Measurements from ENCODE around the gene PLEKHN1.
A peak's percentile ranks its signal among the peaks of the same experiment; 100 is the strongest.

PLEKHN1 gene

DNA sequence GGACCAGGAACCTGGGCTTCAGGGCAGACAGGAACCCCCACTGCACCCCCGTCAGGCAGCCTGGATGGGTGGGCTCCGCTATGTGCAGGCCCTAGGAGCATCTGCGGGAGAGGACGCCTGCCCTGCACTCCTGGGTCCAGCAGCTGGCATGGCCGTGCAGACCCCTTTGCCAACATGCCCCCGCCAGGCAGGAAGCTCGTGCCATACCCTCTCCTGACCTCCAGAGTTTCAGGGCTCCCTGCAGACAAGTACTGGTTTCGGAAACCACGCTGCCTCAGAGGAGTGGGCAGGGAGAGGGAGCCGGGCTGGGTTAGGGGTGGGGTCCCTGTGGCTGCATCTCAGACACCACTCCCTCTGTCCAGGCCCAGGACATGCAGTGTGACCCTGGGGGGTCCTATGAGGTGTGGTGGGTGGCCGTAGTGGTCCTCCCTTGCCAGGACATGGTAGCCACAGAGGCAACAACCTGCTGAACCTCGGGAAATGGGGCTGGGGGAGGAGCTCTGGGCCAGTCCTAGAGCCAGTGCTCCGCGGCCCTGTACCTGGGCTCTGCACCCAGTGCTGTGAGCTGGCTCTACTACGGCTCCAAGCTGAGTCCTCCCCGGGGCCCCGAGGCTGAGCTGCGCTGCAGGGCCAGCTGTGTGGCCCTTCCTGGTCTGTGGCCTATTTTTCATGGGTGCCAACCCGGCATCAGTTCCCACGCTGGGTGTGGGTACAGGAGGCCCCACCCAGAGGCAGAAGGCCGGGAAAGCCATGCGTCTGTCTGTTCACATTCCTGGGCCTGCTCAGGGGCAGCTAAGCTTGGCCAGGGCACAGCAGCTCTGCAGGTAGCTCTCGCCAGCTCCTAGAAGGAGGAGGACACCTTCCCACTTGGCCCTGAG is 1.4 kb downstream of the PLEKHN1 start:
- Histone ChIP-seq H3K9me3 (ENCODE audit: insufficient read depth, low read depth, low read length) (no peaks in the 10 kb centered on the region), H3K27me3 (ENCODE audit: insufficient read depth, low read length) (peaks cover 69% of the 10 kb centered on the region), H3K36me3 (ENCODE audit: insufficient read depth, low read depth, low read length) (peaks cover 3% of the 10 kb centered on the region; the same call in 1 of the 2 replicates), H3K27ac (ENCODE audit: low read length) (no peak overlapping the region), H3K4me3 (ENCODE audit: low read length) (no peak overlapping the region), H3K4me1 (ENCODE audit: insufficient read depth, low read length) (no peaks in the 10 kb centered on the region), H3K9ac (ENCODE audit: low read depth, low read length) (no peak overlapping the region)

DNA sequence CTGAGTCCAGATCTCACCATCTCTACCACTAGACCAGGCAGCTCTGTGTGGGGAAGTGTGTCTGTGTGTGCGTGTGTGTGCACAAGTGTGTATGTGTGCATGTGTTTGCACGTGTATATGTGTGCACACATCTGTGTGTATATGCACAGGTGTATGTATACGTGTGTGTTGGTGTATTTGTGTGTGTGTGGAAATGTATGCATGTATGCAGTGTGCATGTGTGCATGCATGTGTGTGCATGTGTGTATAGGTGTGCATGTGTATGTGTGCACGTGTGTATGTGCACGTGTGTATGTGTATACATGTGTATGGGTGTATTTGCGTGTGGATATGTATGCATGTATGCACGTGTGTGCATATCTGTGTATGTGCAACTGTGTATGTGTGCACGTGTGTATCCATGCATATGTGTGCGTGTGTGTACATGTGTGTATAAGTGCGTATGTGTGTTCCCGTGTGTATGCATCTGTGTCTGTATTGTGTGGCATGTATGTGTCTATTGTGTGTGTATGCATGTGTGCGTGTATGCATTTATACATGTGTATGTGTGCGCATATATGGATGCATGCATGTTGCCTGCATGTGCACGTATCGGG is 3.1 kb downstream of the PLEKHN1 start:
- Histone ChIP-seq H3K27me3 (ENCODE audit: insufficient read depth, low read length) (peaks cover 71% of the 10 kb centered on the region), H3K27ac (ENCODE audit: low read length) (no peak overlapping the region), H3K4me1 (ENCODE audit: insufficient read depth, low read length) (no peaks in the 10 kb centered on the region), H3K9ac (ENCODE audit: low read depth, low read length) (no peak overlapping the region), H3K9me3 (ENCODE audit: insufficient read depth, low read depth, low read length) (no peaks in the 10 kb centered on the region), H3K4me3 (ENCODE audit: low read length) (no peak overlapping the region), H3K36me3 (ENCODE audit: insufficient read depth, low read depth, low read length) (no peaks in the 10 kb centered on the region)

DNA sequence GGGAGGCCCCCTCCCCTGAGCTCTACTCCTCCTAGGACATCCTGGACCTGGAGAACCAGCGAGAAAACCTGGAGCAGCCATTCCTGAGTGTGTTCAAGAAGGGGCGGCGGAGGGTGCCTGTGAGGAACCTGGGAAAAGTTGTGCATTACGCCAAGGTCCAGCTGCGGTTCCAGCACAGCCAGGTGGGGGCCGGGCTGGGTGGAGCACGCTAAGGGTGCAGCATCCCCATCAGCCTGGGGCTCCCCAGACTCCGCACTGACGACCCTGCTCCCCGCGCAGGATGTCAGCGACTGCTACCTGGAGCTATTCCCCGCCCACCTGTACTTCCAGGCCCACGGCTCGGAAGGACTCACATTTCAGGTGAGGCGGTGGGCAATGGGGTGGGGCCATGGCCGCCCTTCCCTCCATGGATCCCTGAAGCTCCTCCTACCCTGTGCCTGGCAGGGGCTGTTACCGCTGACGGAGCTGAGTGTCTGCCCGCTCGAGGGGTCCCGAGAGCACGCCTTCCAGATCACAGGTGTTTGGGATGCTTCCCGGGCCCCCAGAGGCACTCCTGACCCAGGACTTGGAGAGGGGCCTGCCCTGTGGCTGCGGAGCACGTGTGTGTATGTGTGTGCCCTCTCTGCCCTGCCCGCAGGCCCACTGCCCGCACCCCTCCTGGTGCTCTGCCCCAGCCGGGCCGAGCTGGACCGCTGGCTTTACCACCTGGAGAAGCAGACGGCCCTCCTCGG is 4.1 kb downstream of the PLEKHN1 start:
- Histone ChIP-seq H3K27me3 (ENCODE audit: insufficient read depth, low read length) (peaks cover 76% of the 10 kb centered on the region), H3K27ac (ENCODE audit: low read length) (no peak overlapping the region), H3K9ac (ENCODE audit: low read depth, low read length) (no peak overlapping the region), H3K4me1 (ENCODE audit: insufficient read depth, low read length) (no peaks in the 10 kb centered on the region), H3K36me3 (ENCODE audit: insufficient read depth, low read depth, low read length) (no peaks in the 10 kb centered on the region), H3K4me3 (ENCODE audit: low read length) (peak overlapping the region; percentile 44; the same call in 1 of the 2 replicates), H3K9me3 (ENCODE audit: insufficient read depth, low read depth, low read length) (no peaks in the 10 kb centered on the region)

DNA sequence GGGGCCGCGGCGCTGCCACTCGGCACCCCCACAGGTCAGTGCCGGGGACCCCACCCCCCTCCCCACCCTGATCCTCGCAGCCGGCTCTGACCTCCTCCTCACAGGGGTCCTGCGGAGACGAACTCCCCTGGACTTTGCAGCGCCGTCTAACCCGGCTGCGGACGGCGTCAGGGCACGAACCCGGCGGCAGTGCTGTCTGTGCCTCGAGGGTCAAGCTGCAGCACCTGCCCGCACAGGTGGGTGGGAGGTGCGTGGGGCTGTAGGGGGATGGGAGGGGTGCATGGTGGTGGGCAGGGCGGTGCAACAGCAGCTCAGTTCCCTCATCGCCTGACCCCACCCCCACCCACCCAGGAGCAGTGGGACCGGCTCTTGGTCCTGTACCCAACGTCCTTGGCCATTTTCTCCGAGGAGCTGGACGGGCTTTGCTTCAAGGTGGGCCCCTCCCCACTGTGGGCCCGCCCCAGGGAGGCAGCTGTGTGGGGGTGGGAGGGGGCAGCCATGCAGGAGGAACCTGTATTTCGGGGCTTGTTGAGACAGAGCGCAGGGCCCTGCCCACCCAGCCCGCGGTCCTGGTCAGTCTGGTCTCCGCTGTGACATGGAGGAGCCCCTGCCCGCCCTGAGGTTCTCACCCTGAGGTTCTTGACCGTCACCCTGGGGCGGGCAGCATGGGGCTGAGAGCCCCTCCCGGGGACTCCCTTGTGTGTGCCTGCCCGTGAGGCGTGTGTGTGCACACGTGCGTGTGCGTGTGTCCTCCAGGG is 4.9 kb downstream of the PLEKHN1 start:
- H3K9me3 ChIP-seq (ENCODE audit: insufficient read depth, low read depth, low read length): no peaks in the 10 kb centered on the region
- peaks cover 69% of the 10 kb centered on the region for H3K27me3 ChIP-seq (ENCODE audit: insufficient read depth, low read length)
- H3K4me1 ChIP-seq (ENCODE audit: insufficient read depth, low read length): no peaks in the 10 kb centered on the region

DNA sequence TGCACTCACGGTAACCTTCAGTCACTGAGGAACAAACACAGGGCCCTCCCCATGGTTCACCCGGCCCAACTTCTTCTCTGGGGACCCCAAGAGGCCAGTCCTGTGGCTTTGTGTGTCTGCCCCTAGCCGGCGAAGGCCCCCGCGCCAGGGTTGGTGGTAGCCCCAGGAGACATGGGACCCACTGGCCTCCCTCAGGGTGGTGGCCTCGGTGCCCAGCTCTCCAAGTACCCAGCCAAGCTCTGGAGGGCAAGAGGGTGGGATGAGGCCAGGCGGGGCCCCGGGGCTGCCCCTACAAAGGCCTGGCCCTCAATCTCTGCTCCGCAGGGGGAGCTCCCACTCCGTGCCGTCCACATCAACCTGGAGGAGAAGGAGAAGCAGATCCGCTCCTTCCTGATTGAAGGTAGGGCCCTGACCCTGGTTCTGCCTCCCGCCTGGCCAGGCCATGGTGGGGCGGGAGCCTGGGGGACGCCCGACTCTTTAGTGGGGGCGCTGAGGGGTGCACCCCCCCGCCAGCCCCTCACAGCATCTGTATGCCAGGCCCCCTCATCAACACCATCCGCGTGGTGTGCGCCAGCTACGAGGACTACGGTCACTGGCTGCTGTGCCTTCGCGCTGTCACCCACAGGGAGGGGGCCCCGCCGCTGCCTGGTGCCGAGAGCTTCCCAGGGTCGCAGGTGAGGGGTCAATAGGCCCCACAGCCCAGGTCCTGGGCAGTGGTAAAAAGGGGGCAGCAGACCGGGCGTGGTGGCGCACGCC is 5.6 kb downstream of the PLEKHN1 start:
- H3K9ac ChIP-seq (ENCODE audit: low read depth, low read length): no peak overlapping the region
- no peaks in the 10 kb centered on the region for H3K9me3 ChIP-seq (ENCODE audit: insufficient read depth, low read depth, low read length)
- no peak overlapping the region for H3K27ac ChIP-seq (ENCODE audit: low read length)
- no peak overlapping the region for H3K4me3 ChIP-seq (ENCODE audit: low read length)
- H3K27me3 ChIP-seq (ENCODE audit: insufficient read depth, low read length): peaks cover 61% of the 10 kb centered on the region
- no peaks in the 10 kb centered on the region for H3K36me3 ChIP-seq (ENCODE audit: insufficient read depth, low read depth, low read length)
- no peaks in the 10 kb centered on the region for H3K4me1 ChIP-seq (ENCODE audit: insufficient read depth, low read length)

More for the DNA sequence above, 4.9 kb downstream of the PLEKHN1 start:
- Histone ChIP-seq H3K36me3 (ENCODE audit: insufficient read depth, low read depth, low read length) (no peaks in the 10 kb centered on the region), H3K4me3 (ENCODE audit: low read length) (no peak overlapping the region), H3K9ac (ENCODE audit: low read depth, low read length) (no peak overlapping the region), H3K27ac (ENCODE audit: low read length) (no peak overlapping the region)

DNA sequence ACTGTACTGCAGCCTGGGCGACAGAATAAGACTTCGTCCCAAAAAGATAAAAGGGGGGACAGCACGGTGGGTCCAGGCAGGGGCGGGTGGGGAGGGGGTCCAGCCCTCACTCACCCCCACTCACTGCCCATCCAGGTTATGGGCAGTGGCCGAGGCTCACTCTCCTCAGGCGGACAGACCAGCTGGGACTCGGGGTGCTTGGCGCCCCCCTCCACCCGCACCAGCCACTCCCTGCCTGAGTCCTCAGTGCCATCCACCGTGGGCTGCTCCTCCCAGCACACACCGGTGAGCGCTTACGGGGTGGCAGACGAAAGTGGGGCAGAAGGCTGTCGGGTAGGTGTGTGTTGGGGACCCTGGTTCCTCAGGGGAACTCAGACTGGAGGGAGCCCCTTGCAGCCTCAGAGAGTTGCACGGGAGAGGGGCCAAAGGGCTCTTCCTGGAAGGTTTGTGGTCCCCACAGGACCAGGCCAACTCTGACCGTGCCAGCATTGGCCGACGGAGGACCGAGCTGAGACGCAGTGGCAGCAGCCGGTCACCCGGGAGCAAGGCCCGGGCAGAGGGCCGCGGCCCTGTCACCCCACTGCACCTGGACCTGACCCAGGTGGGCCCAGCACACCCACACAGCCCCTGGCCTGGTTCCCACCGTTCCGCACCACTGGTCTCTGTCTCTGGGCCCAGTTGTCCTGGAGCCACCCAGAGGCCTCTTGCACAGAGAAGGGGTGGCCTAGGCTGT is 6.6 kb downstream of the PLEKHN1 start:
- H3K36me3 ChIP-seq (ENCODE audit: insufficient read depth, low read depth, low read length): no peaks in the 10 kb centered on the region
- H3K27me3 ChIP-seq (ENCODE audit: insufficient read depth, low read length): peaks cover 51% of the 10 kb centered on the region
- no peak overlapping the region for H3K9ac ChIP-seq (ENCODE audit: low read depth, low read length)
- no peaks in the 10 kb centered on the region for H3K9me3 ChIP-seq (ENCODE audit: insufficient read depth, low read depth, low read length)
- no peak overlapping the region for H3K27ac ChIP-seq (ENCODE audit: low read length)
- no peak overlapping the region for H3K4me3 ChIP-seq (ENCODE audit: low read length)
- no peaks in the 10 kb centered on the region for H3K4me1 ChIP-seq (ENCODE audit: insufficient read depth, low read length)

DNA sequence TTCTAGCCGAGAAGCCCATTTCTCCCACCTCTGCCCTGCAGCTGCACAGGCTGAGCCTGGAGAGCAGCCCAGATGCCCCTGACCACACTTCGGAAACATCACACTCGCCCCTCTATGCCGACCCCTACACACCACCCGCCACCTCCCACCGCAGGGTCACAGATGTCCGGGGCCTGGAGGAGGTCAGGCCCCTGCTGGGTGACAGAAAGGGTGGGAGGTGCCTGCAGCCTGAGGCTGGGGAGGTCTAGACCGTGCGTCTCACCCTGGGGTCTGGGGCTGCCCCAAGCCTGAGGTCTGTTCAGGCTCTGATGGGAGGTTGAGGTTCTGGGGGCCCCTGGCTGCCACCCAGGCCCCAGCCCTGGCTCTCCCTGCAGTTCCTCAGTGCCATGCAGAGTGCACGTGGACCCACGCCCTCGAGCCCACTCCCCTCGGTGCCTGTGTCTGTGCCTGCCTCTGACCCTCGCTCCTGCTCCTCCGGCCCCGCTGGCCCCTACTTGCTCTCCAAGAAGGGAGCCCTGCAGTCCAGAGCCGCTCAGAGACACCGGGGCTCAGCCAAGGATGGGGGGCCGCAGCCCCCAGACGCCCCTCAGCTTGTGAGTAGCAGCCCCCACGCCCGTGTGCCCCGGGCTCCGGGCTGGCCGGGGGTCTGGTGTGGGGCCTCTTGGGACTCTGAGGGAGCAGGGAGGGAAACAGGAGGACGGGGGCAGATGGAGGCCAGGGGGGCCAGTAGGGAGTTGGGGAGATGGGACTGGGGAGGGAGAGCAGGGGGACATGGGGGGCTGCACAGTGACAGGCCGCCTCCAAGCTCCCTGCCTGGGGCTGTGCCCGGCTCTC is 7.4 kb downstream of the PLEKHN1 start:
- H3K9ac ChIP-seq (ENCODE audit: low read depth, low read length): no peak overlapping the region

DNA sequence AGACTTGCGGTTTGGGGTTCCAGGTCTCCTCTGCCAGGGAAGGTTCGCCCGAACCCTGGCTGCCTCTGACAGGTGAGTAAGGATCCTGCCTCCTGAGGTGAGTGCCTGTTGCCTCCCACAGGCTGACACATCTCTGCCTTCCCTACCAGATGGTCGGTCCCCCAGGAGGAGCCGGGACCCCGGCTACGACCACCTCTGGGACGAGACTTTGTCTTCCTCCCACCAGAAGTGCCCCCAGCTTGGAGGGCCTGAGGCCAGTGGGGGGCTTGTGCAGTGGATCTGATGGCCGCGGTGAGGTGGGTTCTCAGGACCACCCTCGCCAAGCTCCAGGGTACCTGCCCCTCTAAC is 8.0 kb downstream of the PLEKHN1 start:
- Histone ChIP-seq H3K9me3 (ENCODE audit: insufficient read depth, low read depth, low read length) (no peaks in the 10 kb centered on the region), H3K36me3 (ENCODE audit: insufficient read depth, low read depth, low read length) (no peaks in the 10 kb centered on the region), H3K4me1 (ENCODE audit: insufficient read depth, low read length) (no peaks in the 10 kb centered on the region), H3K27me3 (ENCODE audit: insufficient read depth, low read length) (peaks cover 38% of the 10 kb centered on the region), H3K9ac (ENCODE audit: low read depth, low read length) (no peak overlapping the region), H3K4me3 (ENCODE audit: low read length) (no peak overlapping the region), H3K27ac (ENCODE audit: low read length) (no peak overlapping the region)

More for the DNA sequence above, 7.4 kb downstream of the PLEKHN1 start:
- Histone ChIP-seq H3K36me3 (ENCODE audit: insufficient read depth, low read depth, low read length) (no peaks in the 10 kb centered on the region), H3K27me3 (ENCODE audit: insufficient read depth, low read length) (peaks cover 43% of the 10 kb centered on the region), H3K27ac (ENCODE audit: low read length) (no peak overlapping the region), H3K4me1 (ENCODE audit: insufficient read depth, low read length) (no peaks in the 10 kb centered on the region), H3K4me3 (ENCODE audit: low read length) (no peak overlapping the region), H3K9me3 (ENCODE audit: insufficient read depth, low read depth, low read length) (no peaks in the 10 kb centered on the region)

DNA sequence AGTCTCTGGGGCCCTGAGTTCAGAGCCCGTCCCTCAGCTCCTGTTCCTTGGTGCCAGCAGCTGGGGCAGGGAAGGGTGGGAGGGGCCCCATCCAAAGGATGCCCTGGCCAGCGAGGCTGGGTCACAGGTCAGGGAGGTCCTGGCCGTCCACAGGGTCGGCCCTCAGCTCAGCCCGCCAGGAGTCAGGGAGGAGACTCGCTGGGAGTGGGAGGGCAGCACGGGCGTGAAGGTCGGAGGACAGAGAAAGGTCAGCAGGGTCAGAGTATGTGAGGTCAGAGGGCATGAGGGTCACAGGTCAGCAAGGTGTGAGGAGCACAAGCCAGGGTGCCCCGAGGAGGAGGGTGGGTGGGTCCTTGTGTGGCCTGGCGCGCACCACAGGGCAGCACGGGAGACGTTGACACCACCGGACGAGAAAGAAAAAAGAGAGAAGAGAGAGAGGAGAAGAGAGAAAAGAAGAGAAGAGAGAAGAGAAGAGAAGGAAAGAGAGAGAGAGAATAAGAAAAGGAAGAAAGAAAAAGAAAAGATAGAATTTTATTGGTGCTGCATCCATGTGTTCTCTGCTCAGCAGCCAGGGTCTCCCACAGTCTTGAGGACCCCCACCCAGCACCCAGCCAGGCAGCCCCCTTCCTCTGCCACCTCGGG is 8.5 kb downstream of the PLEKHN1 start:
- Histone ChIP-seq H3K9me3 (ENCODE audit: insufficient read depth, low read depth, low read length) (no peaks in the 10 kb centered on the region), H3K4me3 (ENCODE audit: low read length) (no peak overlapping the region), H3K9ac (ENCODE audit: low read depth, low read length) (no peak overlapping the region), H3K27me3 (ENCODE audit: insufficient read depth, low read length) (peaks cover 36% of the 10 kb centered on the region), H3K36me3 (ENCODE audit: insufficient read depth, low read depth, low read length) (no peaks in the 10 kb centered on the region), H3K4me1 (ENCODE audit: insufficient read depth, low read length) (no peaks in the 10 kb centered on the region), H3K27ac (ENCODE audit: low read length) (no peak overlapping the region)
